IMR-90 (cell line): ENCODE data around the gene RAI14. TPM values are rescaled to one million over a fixed set of nuclear protein-coding genes. Genes with fewer than 3 reads are reported as not detected.

Source experiments
- ATAC-seq: fragments of 200-7000 bp; cut with Tn5 transposase; 2 replicates; pipeline ENCODE4 v1.9.1; 2020; ENCODE audit warnings: low read depth, mild to moderate bottlenecking, moderate library complexity
- BruUV-seq: library from RNA; stranded (reverse); fragments of 400-500 nt; replicated peaks from 2 replicates; lab custom pipeline; 2021; lab: Mats Ljungman, UMichigan
- CTCF ChIA-PET: fragments of 300-600 bp; formaldehyde crosslinking; extraction: SDS; loops from one replicate; lab custom pipeline; 2021; ENCODE audit warnings: antibody characterized with exemption; lab: Yijun Ruan, JAX
- POLR2A ChIA-PET: fragments of 300-600 bp; sonication (Branson Sonifier 250); formaldehyde crosslinking; loops from one replicate; lab custom pipeline; 2022; ENCODE audit warnings: antibody characterized with exemption; ENCODE audit not compliant: unreplicated experiment; lab: Charles Lee
- DNase-seq: peaks from one replicate; pipeline ENCODE4 v3.0.0; 2013
- H2AFZ ChIP-seq: replicated peaks from 2 replicates; pipeline ENCODE3; 2013; ENCODE audit warnings: low read length, mild to moderate bottlenecking; ENCODE audit not compliant: poor library complexity
- H2AK5ac ChIP-seq: 2 replicates; pipeline ENCODE4 v1.6.1; 2013; ENCODE audit warnings: low read depth, low read length, inconsistent platforms
- H2AK9ac ChIP-seq: replicated peaks from 2 replicates; pipeline ENCODE3; 2013; ENCODE audit warnings: mild to moderate bottlenecking, low read depth, low read length, moderate library complexity; ENCODE audit not compliant: poor library complexity
- H2BK120ac ChIP-seq: 2 replicates; pipeline ENCODE4 v1.6.1; 2013; ENCODE audit warnings: low read depth, low read length, inconsistent platforms
- H2BK15ac ChIP-seq: 3 replicates; pipeline ENCODE4 v1.6.1; 2013; ENCODE audit warnings: low read depth, low read length, inconsistent platforms
- H2BK20ac ChIP-seq: 2 replicates; pipeline ENCODE4 v1.6.1; 2013; ENCODE audit warnings: low read depth, mild to moderate bottlenecking, inconsistent platforms, low read length, moderate library complexity
- H2BK5ac ChIP-seq: 2 replicates; pipeline ENCODE4 v1.6.1; 2013; ENCODE audit warnings: mild to moderate bottlenecking, low read depth, low read length, inconsistent platforms; ENCODE audit not compliant: poor library complexity, severe bottlenecking
- H3K14ac ChIP-seq: replicated peaks from 2 replicates; pipeline ENCODE4 v1.6.1; 2013; ENCODE audit warnings: low read depth, low read length, inconsistent platforms
- H3K18ac ChIP-seq: 2 replicates; pipeline ENCODE4 v1.6.1; 2013; ENCODE audit warnings: low read depth, low read length, control low read depth
- H3K23ac ChIP-seq: 2 replicates; pipeline ENCODE4 v1.6.1; 2013; ENCODE audit warnings: low read depth, low read length, inconsistent platforms
- H3K27ac ChIP-seq: 2 replicates; pipeline ENCODE4 v1.5.1; 2013; ENCODE audit warnings: mild to moderate bottlenecking, control low read depth, low read length; ENCODE audit not compliant: insufficient read depth
- H3K27me3 ChIP-seq: 2 replicates; pipeline ENCODE4 v1.6.1; 2013; ENCODE audit warnings: low read length; ENCODE audit not compliant: control insufficient read depth, insufficient read depth
- H3K36me3 ChIP-seq: 2 replicates; pipeline ENCODE4 v1.6.1; 2013; ENCODE audit warnings: low read length, mixed read lengths; ENCODE audit not compliant: control insufficient read depth, insufficient read depth
- H3K4ac ChIP-seq: 2 replicates; pipeline ENCODE4 v1.6.1; 2013; ENCODE audit warnings: low read depth, low read length, inconsistent platforms
- H3K4me1 ChIP-seq: 2 replicates; pipeline ENCODE4 v1.6.1; 2013; ENCODE audit warnings: low read length, mixed read lengths; ENCODE audit not compliant: control insufficient read depth, insufficient read depth
- H3K4me2 ChIP-seq: 2 replicates; pipeline ENCODE4 v1.6.1; 2013; ENCODE audit warnings: low read depth, mild to moderate bottlenecking, control low read depth, low read length, moderate library complexity
- H3K4me3 ChIP-seq: 2 replicates; pipeline ENCODE4 v1.5.1; 2013; ENCODE audit warnings: low read depth, mild to moderate bottlenecking, control low read depth, low read length, moderate library complexity; ENCODE audit not compliant: insufficient read depth
- H3K56ac ChIP-seq: 2 replicates; pipeline ENCODE4 v1.6.1; 2013; ENCODE audit warnings: low read length, inconsistent platforms; ENCODE audit not compliant: insufficient read depth; ENCODE audit errors: extremely low read depth
- H3K79me1 ChIP-seq, 2 experiments: 2 replicates each; pipeline ENCODE4 v1.6.1; 2013; ENCODE audit warnings: low read length in 2 of 2, inconsistent platforms in 1 of 2, low read depth in 1 of 2
- H3K9ac ChIP-seq: 2 replicates; pipeline ENCODE4 v1.6.1; 2013; ENCODE audit warnings: low read depth, low read length, control low read depth
- H3K9me1 ChIP-seq: 2 replicates; pipeline ENCODE4 v1.6.1; 2013; ENCODE audit warnings: low read length, inconsistent platforms; ENCODE audit not compliant: insufficient read depth
- H3K9me3 ChIP-seq: 2 replicates; pipeline ENCODE4 v1.6.1; 2013; ENCODE audit warnings: low read length; ENCODE audit not compliant: control insufficient read depth, insufficient read depth
- H4K20me1 ChIP-seq: 2 replicates; pipeline ENCODE4 v1.6.1; 2013; ENCODE audit warnings: low read length, inconsistent platforms; ENCODE audit not compliant: insufficient read depth
- H4K5ac ChIP-seq: 2 replicates; pipeline ENCODE4 v1.6.1; 2013; ENCODE audit warnings: mild to moderate bottlenecking, low read depth, low read length, control low read depth
- H4K8ac ChIP-seq, 2 experiments: 2 replicates each; pipeline ENCODE4 v1.6.1; 2013; ENCODE audit warnings: low read depth in 2 of 2, low read length in 2 of 2, control low read depth in 1 of 2, inconsistent platforms in 1 of 2
- H4K91ac ChIP-seq: 2 replicates; pipeline ENCODE4 v1.6.1; 2013; ENCODE audit warnings: low read depth, low read length, inconsistent platforms; ENCODE audit not compliant: insufficient read depth
- FOS ChIP-seq: fragments of 150-350 bp; IDR thresholded peaks from 2 replicates; pipeline ENCODE4 v1.6.1; 2016; ENCODE audit warnings: low read depth, low read length
- MAZ ChIP-seq: IDR thresholded peaks from 2 replicates; pipeline ENCODE4 v1.6.1; 2012; ENCODE audit warnings: low read depth, mild to moderate bottlenecking, low read length, improper control_type of control experiment, moderate library complexity, borderline replicate concordance
- NFE2L2 ChIP-seq: fragments of 150-350 bp; IDR thresholded peaks from 2 replicates; pipeline ENCODE4 v1.6.1; 2016; ENCODE audit warnings: low read depth, mild to moderate bottlenecking, low read length
- dilution Hi-C: fragments of 300-500 bp; cut with HindIII; formaldehyde crosslinking; loops from one replicate; pipeline ENCODE4 v1.14.3; 2018; ENCODE audit warnings: low sequenced_read_pairs; ENCODE audit not compliant: unreplicated experiment
- in situ Hi-C: fragments of 300-500 bp; cut with MboI; formaldehyde crosslinking; loops from 3 replicates; pipeline ENCODE4 v1.14.3; 2019; ENCODE audit warnings: low sequenced_read_pairs, inconsistent platforms, mixed read lengths
- intact Hi-C: fragments of 100-400 bp; cut with micrococcal nuclease; formaldehyde crosslinking; loops from 2 replicates; pipeline ENCODE4 v1.10.0; 2022
- polyA plus RNA-seq, 3 experiments: library from polyadenylated mRNA; depleted of rRNA; stranded (reverse); fragments of >200 nt; gene quantifications; 2 replicates each; pipeline ENCODE4 v1.2.3, GENCODE V29; 2012; ENCODE audit warnings: low replicate concordance in 1 of 3
- total RNA-seq: library from RNA; depleted of rRNA; stranded (reverse); fragments of >200 nt; gene quantifications from 2 replicates; pipeline ENCODE4 v1.2.3, GENCODE V29; 2012

The RAI14 gene
- total and polyA plus RNA-seq, 2 of the 4 experiments (the other 2 are of a cell fraction), result 221 to 267 TPM

GRCh38 chr5:34876275-34876674 lies 220.1 kb downstream of the RAI14 start:
- no peak overlapping the region for H2BK5ac ChIP-seq
- no peak overlapping the region for H2AK5ac ChIP-seq
- no peaks in the 10 kb centered on the region for H3K36me3 ChIP-seq
- H2BK120ac ChIP-seq, result no peak overlapping the region
- no peaks in the 10 kb centered on the region; the same call in 1 of the 2 replicates for H3K27me3 ChIP-seq
- no peak overlapping the region for H3K23ac ChIP-seq
- no peak overlapping the region for H3K9ac ChIP-seq
- H3K18ac ChIP-seq, result no peak overlapping the region
- H3K4me2 ChIP-seq, result no peak overlapping the region
- no peak overlapping the region for H2BK20ac ChIP-seq
- ATAC-seq, result no peak
- H3K79me1 ChIP-seq, result no peaks in the 10 kb centered on the region
- no TSS peak for BruUV-seq
- no peaks in the 10 kb centered on the region for H4K20me1 ChIP-seq
- in situ Hi-C loops (loop anchor here (25.0 kb wide), 1 partner anchor 889 kb away; the partner anchor contains the start of gene SLC45A2), intact Hi-C loops (no loop called here), dilution Hi-C loops (no loop called here)
- no peaks in the 10 kb centered on the region for H3K9me3 ChIP-seq
- H2BK15ac ChIP-seq, result no peak overlapping the region
- no peak overlapping the region for H3K14ac ChIP-seq
- H2AK9ac ChIP-seq, result no peak overlapping the region
- H4K91ac ChIP-seq, result no peak overlapping the region
- no peak overlapping the region for H4K5ac ChIP-seq
- TF ChIP-seq MAZ (no peak), FOS (no peak), NFE2L2 (no peak)
- H3K4me3 ChIP-seq, result no peak overlapping the region
- no peak for DNase-seq
- no peaks in the 10 kb centered on the region for H3K9me1 ChIP-seq
- POLR2A ChIA-PET, result no interaction called here
- H3K4me1 ChIP-seq, result no peaks in the 10 kb centered on the region
- no peak overlapping the region for H3K4ac ChIP-seq
- CTCF ChIA-PET, result no interaction called here
- no peak overlapping the region for H3K56ac ChIP-seq
- no peak overlapping the region for H2AFZ ChIP-seq
- no peak overlapping the region for H4K8ac ChIP-seq
- no peak overlapping the region for H3K27ac ChIP-seq
